HK-2 (cell line): Measurements from ENCODE around the gene PLD1.
"Not testable (repeated sequence)": the region's sequence is repeated elsewhere in the genome, so short reads cannot be mapped to it uniquely, and the experiment has no call there.

Experiments
- DNase-seq: peaks from one replicate; pipeline ENCODE4 v3.0.0-alpha.2; 2018; ENCODE audit not compliant: unreplicated experiment

Gene PLD1

GRCh38 chr3:171699601-171700000 is 110.7 kb downstream of the PLD1 start:
- DNase-seq = no peak

- no peak for DNase-seq
These were observed 113.5 kb downstream of the PLD1 start for GRCh38 chr3:171696805-171697204.

GRCh38 chr3:171695426-171695825 is 114.9 kb downstream of the PLD1 start:
- DNase-seq = no peak

- no peak for DNase-seq
These were observed 115.4 kb downstream of the PLD1 start for GRCh38 chr3:171694888-171695287.

- not testable (repeated sequence) for DNase-seq
These were observed 117.7 kb downstream of the PLD1 start for GRCh38 chr3:171692551-171692950.

GRCh38 chr3:171691485-171691884 is 118.8 kb downstream of the PLD1 start:
- no peak for DNase-seq

- DNase-seq = no peak
These were observed 120.0 kb downstream of the PLD1 start for GRCh38 chr3:171690281-171690680.

GRCh38 chr3:171688593-171688992 is 121.7 kb downstream of the PLD1 start:
- DNase-seq = no peak

GRCh38 chr3:171688002-171688401 is 122.3 kb downstream of the PLD1 start:
- DNase-seq = no peak

GRCh38 chr3:171687581-171687980 is 122.7 kb downstream of the PLD1 start:
- DNase-seq = no peak

- no peak for DNase-seq
These were observed 123.2 kb downstream of the PLD1 start for GRCh38 chr3:171687064-171687463.

GRCh38 chr3:171685116-171685895 is 125.0 kb downstream of the PLD1 start:
- no peak for DNase-seq

- no peak for DNase-seq
These were observed 126.1 kb downstream of the PLD1 start for GRCh38 chr3:171684221-171684620.

- DNase-seq = no peak
These were observed 127.5 kb downstream of the PLD1 start for GRCh38 chr3:171682743-171683142.

GRCh38 chr3:171680726-171681411 is 129.4 kb downstream of the PLD1 start:
- no peak for DNase-seq

- DNase-seq = no peak
These were observed 131.3 kb downstream of the PLD1 start for GRCh38 chr3:171678971-171679492.

- DNase-seq = no peak
These were observed 132.6 kb downstream of the PLD1 start for GRCh38 chr3:171677706-171678105.

- no peak for DNase-seq
These were observed 133.6 kb downstream of the PLD1 start for GRCh38 chr3:171676601-171677175.

GRCh38 chr3:171673951-171674350 is 136.3 kb downstream of the PLD1 start:
- no peak for DNase-seq

GRCh38 chr3:171672538-171672937 is 137.7 kb downstream of the PLD1 start:
- no peak for DNase-seq

GRCh38 chr3:171672124-171672523 is 138.2 kb downstream of the PLD1 start:
- no peak for DNase-seq

- no peak for DNase-seq
These were observed 138.6 kb downstream of the PLD1 start for GRCh38 chr3:171671709-171672108.

GRCh38 chr3:171666516-171666915 is 143.8 kb downstream of the PLD1 start:
- no peak for DNase-seq
